Testis (tissue), 2 donors: ENCODE data around the gene WDR49.

Source experiments
- CTCF ChIP-seq, 3 experiments: fragments of 450-650 bp in 2 of 3; fragments of 200-600 bp in 1 of 3; sonication (generic) in 1 of 3; IDR thresholded peaks; one replicate each; pipeline ENCODE4 v1.5.1; 2016 to 2019; ENCODE audit warnings: antibody characterized with exemption in 3 of 3, mild to moderate bottlenecking in 2 of 3, moderate library complexity in 1 of 3
- POLR2A ChIP-seq: fragments of 450-650 bp; IDR thresholded peaks from one replicate; pipeline ENCODE4 v1.6.1; 2017; ENCODE audit warnings: antibody characterized with exemption, mild to moderate bottlenecking, moderate library complexity

DNA sequence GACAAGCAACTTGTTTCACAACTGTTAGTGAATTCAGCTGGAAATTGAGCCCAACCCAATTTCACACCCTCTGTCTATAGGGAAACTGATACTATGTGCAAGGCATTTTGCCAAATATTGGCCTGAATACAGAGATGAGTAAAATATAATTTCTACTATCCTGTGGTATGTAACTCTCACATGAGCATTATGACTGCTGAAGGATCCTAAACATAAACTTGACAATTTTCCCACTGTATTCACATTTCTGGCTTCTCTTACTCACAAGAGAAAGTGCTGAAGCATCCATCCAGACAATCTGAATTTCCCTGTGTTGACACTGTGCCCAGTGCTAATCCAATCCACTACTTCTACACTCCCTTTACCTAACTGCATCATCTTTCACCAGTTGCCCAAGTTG is 208.3 kb downstream of the WDR49 start:
- TF ChIP-seq CTCF (IDR thresholded peaks at IDR 0.05) (no peak), POLR2A (no peak)
